ENCODE measurements around the gene PIN1.

The PIN1 gene

GRCh38 chr19:9881720-9882119, 46.6 kb downstream of the PIN1 start:
- DNase-seq (ENCODE audit: insufficient read length) (no peak), FAIRE-seq (no peak)
- TF ChIP-seq POLR2A (IDR thresholded peaks at IDR 0.05; ENCODE audit: low read depth, low read length) (no peak), TAF1 (IDR thresholded peaks at IDR 0.05; ENCODE audit: borderline replicate concordance, low read depth, low read length) (no peak), POLR2AphosphoS5 (IDR thresholded peaks at IDR 0.05; ENCODE audit: low read depth, low read length) (no peak)

DNA sequence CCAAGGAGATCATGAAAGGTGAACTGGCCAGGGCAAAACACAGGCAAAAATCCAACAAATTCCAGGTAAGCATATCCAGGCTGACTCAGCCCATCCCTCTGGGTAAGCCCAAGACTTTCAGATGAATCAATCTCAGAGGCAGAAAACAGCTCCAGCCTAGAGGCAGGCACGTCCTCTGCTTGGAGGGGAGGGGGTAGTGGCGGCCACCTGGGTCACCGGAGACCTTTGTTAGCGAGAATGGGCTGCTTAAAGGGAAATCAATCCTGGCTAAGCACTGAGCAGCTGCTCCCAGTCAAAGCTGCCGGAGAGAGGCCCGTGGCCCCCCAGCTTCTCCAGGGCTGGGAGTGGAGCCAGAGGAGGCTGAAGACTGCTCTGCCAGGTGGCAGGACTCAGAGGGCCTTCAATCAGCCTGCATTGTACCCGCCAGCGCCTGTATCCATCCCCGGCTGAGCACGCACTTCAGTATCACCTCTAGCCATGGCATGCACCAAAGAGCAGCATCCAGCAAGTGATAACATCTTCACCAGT, 48.2 kb downstream of the PIN1 start:
- no peak for DNase-seq (ENCODE audit: insufficient read length)
- no peak for FAIRE-seq
- TF ChIP-seq TAF1 (IDR thresholded peaks at IDR 0.05; ENCODE audit: borderline replicate concordance, low read depth, low read length) (no peak), POLR2A (IDR thresholded peaks at IDR 0.05; ENCODE audit: low read depth, low read length) (no peak), POLR2AphosphoS5 (IDR thresholded peaks at IDR 0.05; ENCODE audit: low read depth, low read length) (no peak)

GRCh38 chr19:9883764-9884163, 48.6 kb downstream of the PIN1 start:
- FAIRE-seq (no peak), DNase-seq (ENCODE audit: insufficient read length) (no peak)
- TF ChIP-seq POLR2A (IDR thresholded peaks at IDR 0.05; ENCODE audit: low read depth, low read length), result no peak
- no peak for TF ChIP-seq TAF1 (IDR thresholded peaks at IDR 0.05; ENCODE audit: borderline replicate concordance, low read depth, low read length)
- TF ChIP-seq POLR2AphosphoS5 (IDR thresholded peaks at IDR 0.05; ENCODE audit: low read depth, low read length), result no peak

- DNase-seq (ENCODE audit: insufficient read length) (no peak), FAIRE-seq (no peak)
- no peak for TF ChIP-seq POLR2A (IDR thresholded peaks at IDR 0.05; ENCODE audit: low read depth, low read length)
- TF ChIP-seq TAF1 (IDR thresholded peaks at IDR 0.05; ENCODE audit: borderline replicate concordance, low read depth, low read length), result no peak
- TF ChIP-seq POLR2AphosphoS5 (IDR thresholded peaks at IDR 0.05; ENCODE audit: low read depth, low read length), result no peak
Observed at GRCh38 chr19:9885077-9885552, 50.0 kb downstream of the PIN1 start.

DNA sequence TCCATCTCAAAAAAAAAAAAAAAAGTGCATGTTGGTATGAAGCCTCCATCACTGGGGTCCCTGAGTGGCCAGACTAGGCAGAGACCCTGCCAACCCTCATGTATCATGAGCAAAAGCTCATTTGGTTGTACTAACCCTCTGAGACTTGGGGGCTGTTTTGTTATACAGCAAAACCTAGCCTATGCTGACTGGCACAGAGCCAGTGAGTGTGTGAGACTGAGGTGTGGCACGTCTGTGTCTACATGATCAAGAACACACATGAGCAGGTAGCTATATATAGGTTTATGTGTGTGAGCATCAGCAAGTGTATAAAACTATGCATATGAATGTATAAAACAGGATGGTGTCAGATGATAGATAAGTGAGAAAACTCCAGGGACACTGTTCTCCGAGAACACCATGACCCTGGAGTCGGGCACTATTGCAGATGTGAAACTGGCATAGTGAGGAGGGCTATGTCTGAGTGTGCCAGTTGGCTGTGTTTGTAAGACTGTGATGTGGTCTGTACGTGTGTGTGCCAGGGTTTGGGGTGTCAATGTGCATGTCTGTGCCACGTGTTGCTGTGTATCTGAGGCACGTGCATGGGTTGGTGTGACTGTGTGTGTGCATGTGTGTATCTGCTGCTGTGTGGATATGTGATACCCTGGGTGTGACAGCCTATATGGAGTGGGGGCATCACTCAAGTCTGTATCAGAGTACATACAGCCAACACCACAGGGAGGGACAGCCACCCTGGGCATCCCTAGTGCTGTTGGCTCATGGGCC, 56.7 kb downstream of the PIN1 start:
- no peak for FAIRE-seq
- TF ChIP-seq TAF1 (IDR thresholded peaks at IDR 0.05; ENCODE audit: borderline replicate concordance, low read depth, low read length), result no peak
- no peak for TF ChIP-seq POLR2AphosphoS5 (IDR thresholded peaks at IDR 0.05; ENCODE audit: low read depth, low read length)
- no peak for TF ChIP-seq POLR2A (IDR thresholded peaks at IDR 0.05; ENCODE audit: low read depth, low read length)
- no peak for DNase-seq (ENCODE audit: insufficient read length)
